GM03348 (cell line): ENCODE data around the gene MAP2K7.
"Not testable (repeated sequence)": the region's sequence is repeated elsewhere in the genome, so short reads cannot be mapped to it uniquely, and the experiment has no call there.

Source experiments
- DNase-seq: peaks from one replicate; pipeline ENCODE4 v3.0.0; 2012; ENCODE audit warnings: low spot score

MAP2K7 gene

DNA sequence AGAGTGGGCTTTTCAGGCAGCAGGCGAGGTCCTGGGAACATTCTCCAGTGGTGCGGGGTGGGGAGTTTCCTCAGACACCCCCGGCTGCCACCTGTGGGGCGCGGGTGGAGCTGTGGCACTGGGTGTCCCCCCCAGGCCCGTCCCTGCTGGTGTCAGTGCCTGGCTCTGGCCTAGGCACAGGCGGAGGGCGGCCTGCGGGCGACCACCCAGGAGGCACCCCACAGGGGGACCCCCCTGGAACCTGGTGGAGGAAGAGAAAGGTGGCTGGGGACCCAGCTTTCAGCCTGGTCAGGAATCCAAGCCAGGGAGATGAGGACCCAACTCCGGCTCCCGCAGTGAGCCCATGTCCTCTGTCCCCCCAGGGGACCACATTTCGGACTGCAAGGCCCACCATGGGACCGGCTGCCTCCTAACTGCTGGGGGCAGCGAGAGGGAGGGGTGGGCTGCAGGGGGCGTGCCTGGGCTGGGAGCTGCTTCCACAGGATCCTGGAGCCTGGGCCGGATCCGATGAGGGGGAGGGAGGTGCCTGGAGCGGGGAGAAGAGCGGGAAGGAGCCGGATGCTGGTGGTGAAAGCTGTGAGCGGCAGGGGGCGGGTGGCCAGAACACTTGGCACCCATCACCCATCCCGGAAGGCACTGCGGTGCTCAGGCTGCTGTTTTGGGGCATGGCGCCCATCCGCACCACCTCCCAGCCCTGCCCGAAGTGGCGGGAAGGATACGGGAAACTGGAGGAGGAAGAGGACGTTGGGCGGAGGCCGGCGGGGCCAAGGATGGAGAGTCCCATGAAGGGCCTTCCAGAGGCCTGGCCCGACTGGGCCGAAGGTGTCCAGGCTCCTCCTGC, 27.8 kb downstream of the MAP2K7 start:
- no peak for DNase-seq

GRCh38 chr19:7932276-7932929, 28.7 kb downstream of the MAP2K7 start:
- DNase-seq = no peak

DNA sequence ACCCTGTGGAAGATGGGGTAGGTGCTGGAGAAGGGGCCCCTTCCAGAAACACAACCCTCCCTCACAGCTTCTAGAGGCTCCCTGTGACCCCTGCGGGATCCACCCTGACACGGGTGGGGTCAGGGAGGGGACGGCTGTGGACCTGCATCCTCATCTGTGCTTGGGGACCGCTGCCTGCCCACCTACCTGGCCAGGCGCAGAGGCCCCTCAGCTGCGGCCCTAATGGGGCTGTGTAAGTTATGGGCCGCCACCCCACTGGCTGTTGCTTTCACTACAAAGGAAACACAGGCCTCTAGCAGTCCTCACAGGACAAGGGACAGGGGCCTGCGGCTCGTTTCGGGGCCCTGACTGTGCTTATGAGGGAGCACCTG, 29.2 kb downstream of the MAP2K7 start:
- no peak for DNase-seq

DNA sequence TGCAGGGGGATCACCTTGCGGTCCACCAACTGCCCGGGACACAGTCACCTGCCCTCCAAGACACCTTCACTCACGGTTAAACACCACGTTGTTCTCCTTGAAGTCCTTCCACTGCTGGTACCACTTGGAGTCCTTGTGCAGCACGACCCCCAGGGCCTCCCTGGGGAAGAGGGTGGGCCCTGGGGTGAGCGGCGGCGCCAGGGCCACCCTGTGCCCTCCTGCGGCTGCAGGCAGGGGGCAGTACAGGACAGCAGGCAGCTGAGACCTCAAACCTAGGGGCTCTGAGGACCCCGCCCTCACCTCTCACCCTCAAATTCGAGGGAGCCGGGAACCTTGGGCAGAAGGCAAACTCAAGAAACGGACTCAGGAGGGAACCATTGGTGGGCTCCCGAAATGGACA, 29.7 kb downstream of the MAP2K7 start:
- DNase-seq = no peak

- no peak for DNase-seq
These were observed 30.4 kb downstream of the MAP2K7 start for GRCh38 chr19:7933828-7934725.

- DNase-seq = no peak
These were observed 31.1 kb downstream of the MAP2K7 start for GRCh38 chr19:7934766-7935165.

DNA sequence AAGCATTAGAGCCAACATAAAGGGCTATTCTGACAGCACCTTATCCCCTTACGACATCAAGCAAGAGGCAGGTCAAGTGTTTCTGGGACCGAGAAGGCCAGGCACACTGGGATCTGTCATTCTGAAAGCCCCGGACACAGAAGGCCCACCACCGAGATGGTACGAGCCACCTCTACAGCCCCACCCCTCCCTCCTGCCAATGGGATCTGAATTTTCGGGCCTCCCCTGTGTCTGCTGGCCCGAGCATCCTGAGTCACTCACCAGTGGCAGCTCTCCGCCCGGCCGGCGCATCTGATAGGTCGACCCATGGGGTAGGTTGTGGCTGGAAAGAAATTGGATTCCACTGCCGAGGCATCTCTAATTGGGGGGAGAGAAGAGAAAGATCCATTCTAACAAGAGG, 37.2 kb downstream of the MAP2K7 start:
- no peak for DNase-seq

DNA sequence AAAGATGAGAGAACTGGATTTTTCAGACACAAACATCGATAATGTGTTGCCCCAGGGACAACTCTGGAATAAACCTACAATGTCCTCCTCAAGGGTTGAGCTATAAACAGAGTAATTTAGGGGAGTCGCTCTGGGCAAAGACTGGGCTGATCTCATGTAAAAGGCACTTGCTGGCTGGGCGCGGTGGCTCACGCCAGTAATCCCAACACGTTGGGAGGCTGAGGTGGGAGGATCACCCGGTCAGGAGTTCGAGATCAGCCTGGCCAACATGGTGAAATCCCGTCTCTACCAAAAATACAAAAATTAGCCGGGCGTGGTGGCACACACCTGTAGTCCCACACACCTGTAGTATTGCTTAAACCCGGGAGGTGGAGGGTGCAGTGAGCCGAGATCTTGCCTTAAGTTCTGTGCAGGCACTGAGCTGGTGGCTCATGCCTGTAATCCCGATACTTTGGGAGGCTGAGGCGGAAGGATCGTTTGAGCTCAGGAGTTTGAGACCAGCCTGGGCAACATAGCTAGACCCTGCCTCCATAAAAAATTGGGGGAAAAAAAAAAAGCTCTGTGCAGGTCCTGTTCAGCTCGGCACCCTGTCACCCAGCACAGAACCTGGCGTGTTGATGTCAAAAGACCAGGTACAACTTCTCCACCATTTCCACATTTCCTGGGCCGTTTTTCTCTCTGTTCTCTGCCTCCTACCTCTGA, 38.4 kb downstream of the MAP2K7 start:
- DNase-seq = no peak

DNA sequence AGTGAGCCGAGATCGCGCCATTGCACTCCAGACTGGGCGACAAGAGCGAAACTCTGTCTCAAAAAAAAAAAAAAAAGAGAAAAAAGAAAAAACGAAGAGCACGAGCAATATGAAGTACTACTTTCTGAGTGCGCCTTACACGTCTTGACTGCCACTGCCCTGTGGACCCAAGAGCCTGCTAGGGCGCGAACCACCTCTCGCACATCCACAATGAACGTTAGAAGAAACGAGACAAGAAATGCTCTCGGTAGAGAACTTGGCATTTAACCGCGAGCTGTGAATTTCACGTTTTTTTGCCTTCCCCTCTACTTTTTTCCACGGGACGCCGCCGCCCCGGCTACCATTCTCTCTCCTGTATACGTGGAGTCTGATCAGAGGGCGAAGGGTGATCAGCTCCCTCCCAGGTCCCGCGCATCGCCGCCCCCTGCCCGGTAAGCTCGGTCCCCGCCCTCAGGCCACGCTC, 39.3 kb downstream of the MAP2K7 start:
- no peak for DNase-seq

GRCh38 chr19:7943444-7944176, 39.9 kb downstream of the MAP2K7 start, which contains the start of gene TIMM44:
TSS of gene TIMM44 (minus strand) at chr19:7943666. CDS start at chr19:7943651, 15 bp downstream.
- DNase-seq = peak; percentile 99

GRCh38 chr19:7944177-7944761, 40.6 kb downstream of the MAP2K7 start:
- DNase-seq = peak; percentile 87

GRCh38 chr19:7947939-7948338, 44.3 kb downstream of the MAP2K7 start:
- DNase-seq = no peak

DNA sequence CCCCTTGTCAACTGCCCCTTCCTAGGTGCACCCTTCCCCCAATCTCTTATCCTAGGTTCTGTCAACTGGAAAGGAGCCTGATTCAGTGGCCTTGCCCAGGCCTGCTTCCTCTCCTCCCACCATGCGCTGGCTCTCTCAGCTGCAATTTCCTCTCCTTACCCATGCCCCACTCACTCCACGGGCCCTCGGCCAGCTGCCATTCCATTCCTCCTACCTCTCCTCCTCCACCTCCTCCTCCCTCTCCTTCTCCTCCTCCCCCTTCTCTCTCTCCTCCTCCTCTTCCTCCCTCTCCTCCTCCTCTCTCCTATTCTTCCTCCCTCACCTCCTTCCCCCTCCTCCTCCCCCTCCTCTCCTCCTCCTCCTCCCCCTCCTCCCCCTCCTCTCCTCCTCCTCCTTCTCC, 49.4 kb downstream of the MAP2K7 start:
- peak; percentile 48 for DNase-seq

DNA sequence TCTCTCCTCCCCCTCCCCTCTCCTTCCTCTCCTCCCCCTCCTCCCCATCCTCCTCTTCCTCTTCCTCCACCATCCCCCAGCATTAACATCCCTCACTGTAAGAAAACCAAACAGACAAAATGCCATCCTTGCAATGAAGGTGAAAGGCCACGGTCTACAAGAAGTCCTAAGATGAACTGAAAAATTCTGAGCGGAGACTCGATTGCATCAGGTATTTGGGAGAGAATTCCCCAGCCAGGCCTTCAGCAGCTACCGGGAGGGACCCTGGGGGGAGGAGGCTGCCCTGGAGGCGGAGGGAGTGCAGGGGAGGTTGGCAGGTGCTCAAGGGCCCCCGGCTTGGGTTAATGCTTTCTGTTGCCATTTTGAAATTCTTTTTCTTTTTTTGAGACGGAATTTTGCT, 49.9 kb downstream of the MAP2K7 start:
- no peak for DNase-seq

DNA sequence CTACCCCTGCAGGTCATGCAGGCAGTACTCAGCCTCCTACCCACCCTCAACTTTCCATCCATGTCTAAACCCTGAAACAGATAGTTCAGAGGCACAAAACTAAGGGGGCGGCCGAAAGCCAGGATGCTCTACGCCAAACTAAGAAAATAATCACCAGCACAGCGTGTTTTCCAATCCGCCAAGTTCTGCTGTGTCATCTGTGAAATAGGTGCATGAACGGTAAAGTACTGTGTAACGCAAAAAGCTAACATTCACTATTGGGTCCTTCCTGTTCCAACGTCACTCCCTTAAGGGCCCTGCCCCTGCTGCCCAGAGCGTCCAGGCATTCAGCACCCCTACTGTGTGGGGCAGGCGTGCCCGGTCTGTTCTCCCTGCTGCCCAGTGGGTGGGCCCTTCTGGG, 52.0 kb downstream of the MAP2K7 start:
- DNase-seq = no peak

DNA sequence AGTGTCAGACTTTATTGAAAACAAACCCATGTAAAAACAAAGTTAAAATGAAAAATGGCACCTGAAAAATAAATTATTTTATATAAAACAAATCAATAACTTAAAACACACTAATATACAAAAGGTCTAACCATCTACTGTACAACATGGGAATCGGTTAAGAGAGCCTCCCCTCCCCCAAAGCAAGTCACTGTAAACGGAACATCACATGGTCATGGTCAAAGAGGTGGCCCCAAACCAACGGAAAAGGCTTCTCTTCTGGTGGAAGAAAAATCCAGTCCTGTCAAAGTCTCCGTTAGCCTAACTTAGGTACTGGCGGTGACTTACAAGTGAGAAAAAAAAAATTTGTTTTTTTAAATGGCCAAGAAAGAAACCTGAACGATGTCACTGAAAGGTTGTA, 55.5 kb downstream of the MAP2K7 start:
- DNase-seq = no peak

DNA sequence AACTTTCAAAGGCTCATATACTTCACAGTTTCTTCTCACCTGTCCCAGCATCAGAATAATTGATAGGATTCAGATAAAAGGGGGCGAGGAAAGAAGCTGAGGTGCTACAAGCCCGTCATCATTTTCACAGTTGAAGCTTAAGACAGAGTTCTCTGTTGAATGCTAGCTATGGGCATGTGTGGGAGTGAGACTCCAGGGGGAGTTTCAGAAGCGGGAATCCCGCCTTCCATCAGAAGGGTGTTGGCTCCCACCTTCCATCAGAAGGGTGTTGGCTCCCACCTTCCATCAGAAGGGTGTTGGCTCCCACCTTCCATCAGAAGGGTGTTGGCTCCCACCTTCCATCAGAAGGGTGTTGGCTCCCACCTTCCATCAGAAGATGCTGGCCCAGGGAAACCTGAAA, 57.4 kb downstream of the MAP2K7 start:
- not testable (repeated sequence) for DNase-seq

- DNase-seq = no peak
These were observed 58.4 kb downstream of the MAP2K7 start for GRCh38 chr19:7961920-7962626.

DNA sequence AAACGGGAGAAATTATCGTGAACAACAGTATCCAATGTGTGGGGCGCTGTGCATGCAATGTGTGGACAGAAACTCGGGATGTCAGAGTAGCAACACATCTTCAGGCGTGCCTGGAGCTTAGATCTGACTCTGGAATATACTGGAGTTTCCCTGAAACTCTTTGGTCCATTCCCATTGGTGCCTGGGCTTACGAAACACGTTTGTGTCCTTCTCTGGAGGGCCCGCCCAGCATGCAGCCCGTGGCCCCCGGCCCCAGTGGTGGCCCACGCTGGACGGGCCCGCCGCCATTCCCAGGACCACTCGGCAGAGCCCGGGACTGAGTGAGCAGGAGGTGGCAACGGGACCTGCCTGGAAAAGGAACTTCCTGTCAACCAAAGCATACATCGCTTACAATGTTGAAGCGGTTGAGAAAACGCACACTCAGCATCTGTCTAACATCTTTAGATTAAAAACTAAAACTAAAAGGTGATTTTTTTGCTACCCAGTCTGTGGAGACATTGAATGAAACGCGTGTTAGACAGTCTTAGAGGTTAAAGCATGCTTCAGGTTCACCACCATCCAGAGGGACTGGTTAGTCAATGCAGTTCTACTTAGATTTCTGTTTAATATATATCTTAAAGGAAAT, 59.1 kb downstream of the MAP2K7 start:
- no peak for DNase-seq

DNA sequence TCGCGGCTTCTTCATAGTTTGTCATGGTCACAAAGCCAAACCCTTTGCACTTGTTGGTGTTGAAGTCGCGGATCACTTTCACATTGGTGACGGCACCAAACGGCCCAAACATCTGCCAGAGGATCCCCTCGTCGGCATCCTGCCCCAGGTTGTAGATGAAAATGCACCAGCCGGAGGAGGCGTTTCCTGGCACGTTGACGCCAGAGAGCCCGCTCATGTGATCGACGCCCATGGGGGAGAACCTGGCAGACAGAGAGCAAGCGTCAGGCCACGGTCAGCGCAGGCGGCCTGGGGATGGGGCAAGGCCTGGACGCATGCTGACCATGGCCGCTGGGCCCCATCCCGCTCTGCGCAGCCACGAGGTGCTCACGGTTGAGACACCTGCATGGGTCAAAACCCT, 59.9 kb downstream of the MAP2K7 start:
- no peak for DNase-seq
